Endothelial cell of umbilical vein (primary cell): ENCODE results near the gene CPLANE2.

Experiments used
- EZH2 ChIP-seq: IDR thresholded peaks from 2 replicates; pipeline ENCODE4 v1.6.1; 2012; ENCODE audit warnings: borderline replicate concordance, low read depth, mild to moderate bottlenecking, moderate library complexity, low read length, inconsistent platforms; ENCODE audit not compliant: severe bottlenecking
- FOS ChIP-seq: IDR thresholded peaks from 2 replicates; pipeline ENCODE4 v1.6.1; 2011; ENCODE audit warnings: mild to moderate bottlenecking, low read length, moderate library complexity, borderline replicate concordance; ENCODE audit not compliant: insufficient read depth
- MAX ChIP-seq: IDR thresholded peaks from 2 replicates; pipeline ENCODE4 v1.6.1; 2011; ENCODE audit not compliant: insufficient read depth, insufficient read length
- MYC ChIP-seq: IDR thresholded peaks from one replicate; pipeline ENCODE4 v1.6.1; 2011; ENCODE audit warnings: mild to moderate bottlenecking, low read depth, low read length
- POLR2A ChIP-seq: IDR thresholded peaks from 2 replicates; pipeline ENCODE4 v1.6.1; 2012; ENCODE audit warnings: low read depth, mild to moderate bottlenecking, control low read depth, low read length
- TF ChIP-seq, protein P1 (sequence below), 2 donors: IDR thresholded peaks; 1 replicate in 1 of 2; 2 replicates in 1 of 2; pipeline ENCODE4 v1.5.1; 2011; ENCODE audit warnings: low read length in 2 of 2, mild to moderate bottlenecking in 2 of 2, moderate library complexity in 2 of 2, control low read depth in 1 of 2, inconsistent platforms in 1 of 2, low read depth in 1 of 2; ENCODE audit not compliant: insufficient read depth in 1 of 2; ENCODE audit errors: extremely low read depth in 1 of 2

DNA sequence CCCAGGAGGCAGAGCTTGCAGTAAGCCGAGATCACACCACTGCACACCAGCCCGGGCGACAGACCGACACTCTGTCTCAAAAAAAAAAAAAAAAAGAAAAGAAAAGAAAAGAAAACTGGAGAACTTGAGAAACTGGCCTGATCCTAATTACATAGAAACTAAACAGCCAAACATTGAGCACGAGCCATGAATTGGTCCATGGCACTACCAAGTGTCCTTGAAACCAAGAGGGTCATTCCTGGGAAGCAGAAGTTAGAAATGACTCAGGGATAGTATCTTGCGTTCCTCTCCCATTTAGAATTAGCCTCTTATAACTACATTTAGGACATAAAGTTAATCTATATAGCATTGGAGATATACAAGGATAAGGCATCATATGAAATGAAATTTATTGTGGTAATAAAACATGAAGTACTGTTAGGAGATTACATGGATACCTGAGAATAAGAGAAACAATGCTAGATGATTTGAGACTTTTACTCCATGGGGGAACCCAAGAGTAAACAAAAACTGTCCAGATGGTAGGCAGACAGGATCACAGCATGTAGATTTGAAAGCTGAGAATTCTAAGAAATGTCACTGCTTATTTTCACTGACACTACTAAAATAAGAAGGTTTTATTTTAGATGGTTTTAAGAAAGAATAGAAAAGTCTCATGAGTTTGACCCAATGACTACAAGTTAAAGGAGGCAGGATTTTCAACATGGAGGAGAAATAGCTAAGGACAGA is 39.5 kb upstream of the CPLANE2 start:
- TF ChIP-seq, protein P1, sequence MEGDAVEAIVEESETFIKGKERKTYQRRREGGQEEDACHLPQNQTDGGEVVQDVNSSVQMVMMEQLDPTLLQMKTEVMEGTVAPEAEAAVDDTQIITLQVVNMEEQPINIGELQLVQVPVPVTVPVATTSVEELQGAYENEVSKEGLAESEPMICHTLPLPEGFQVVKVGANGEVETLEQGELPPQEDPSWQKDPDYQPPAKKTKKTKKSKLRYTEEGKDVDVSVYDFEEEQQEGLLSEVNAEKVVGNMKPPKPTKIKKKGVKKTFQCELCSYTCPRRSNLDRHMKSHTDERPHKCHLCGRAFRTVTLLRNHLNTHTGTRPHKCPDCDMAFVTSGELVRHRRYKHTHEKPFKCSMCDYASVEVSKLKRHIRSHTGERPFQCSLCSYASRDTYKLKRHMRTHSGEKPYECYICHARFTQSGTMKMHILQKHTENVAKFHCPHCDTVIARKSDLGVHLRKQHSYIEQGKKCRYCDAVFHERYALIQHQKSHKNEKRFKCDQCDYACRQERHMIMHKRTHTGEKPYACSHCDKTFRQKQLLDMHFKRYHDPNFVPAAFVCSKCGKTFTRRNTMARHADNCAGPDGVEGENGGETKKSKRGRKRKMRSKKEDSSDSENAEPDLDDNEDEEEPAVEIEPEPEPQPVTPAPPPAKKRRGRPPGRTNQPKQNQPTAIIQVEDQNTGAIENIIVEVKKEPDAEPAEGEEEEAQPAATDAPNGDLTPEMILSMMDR (IDR thresholded peaks at IDR 0.05; ENCODE audit: extremely low read depth in 1 of 2, insufficient read depth in 1 of 2, low read depth in 1 of 2, low read length in 2 of 2) = no peak
- no peak for TF ChIP-seq POLR2A
- no peak for TF ChIP-seq EZH2
- TF ChIP-seq MAX = no peak
- no peak for TF ChIP-seq FOS
- TF ChIP-seq MYC = no peak
